Hematopoietic multipotent progenitor cell treated with erythropoietin and hydrocortisone succinate and interleukin-3 and kit ligand, for 8 days (in vitro differentiated cells): ENCODE measurements around the gene IRAK2.

Source experiments
- DNase-seq: peaks from one replicate; pipeline ENCODE4 v3.0.0-alpha.2; 2015

IRAK2 gene

GRCh38 chr3:10189557-10190354 is 25.0 kb downstream of the IRAK2 start:
- DNase-seq, result peak; percentile 84

DNA sequence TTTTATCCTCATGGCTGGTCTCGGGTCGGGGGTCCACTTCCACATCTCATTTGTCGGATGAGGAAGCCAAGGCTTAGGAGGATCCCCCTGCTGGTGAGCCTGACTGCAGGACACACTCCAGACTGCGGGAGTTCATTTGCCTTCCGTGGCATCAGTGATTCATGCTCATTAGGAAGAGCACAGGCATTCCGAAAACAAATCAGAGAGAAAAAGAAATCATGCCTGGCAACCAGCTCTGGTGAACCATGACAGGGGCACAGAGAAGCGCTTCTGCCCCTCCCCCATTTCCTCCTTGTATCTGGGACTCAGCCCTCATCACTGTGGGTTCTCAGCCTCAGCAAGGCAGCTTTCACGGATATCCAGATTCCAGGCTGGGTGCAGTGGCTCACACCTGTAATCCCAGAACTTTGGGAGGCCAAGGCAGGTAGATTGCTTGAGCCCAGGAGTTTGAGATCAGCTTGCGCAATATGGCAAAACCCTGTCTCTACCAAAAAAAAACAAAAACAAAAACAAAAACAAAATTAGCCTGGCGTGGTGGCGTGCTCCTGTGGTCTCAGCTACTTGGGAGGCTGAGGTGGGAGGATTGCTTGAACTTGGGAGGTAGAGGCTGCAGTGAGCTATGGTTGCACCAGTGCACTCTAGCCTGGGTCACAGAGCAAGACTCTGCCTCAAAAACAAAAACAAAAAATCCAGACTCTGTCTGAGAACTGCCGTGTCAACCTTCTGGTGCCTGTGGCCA is 28.4 kb downstream of the IRAK2 start:
- no peak for DNase-seq

DNA sequence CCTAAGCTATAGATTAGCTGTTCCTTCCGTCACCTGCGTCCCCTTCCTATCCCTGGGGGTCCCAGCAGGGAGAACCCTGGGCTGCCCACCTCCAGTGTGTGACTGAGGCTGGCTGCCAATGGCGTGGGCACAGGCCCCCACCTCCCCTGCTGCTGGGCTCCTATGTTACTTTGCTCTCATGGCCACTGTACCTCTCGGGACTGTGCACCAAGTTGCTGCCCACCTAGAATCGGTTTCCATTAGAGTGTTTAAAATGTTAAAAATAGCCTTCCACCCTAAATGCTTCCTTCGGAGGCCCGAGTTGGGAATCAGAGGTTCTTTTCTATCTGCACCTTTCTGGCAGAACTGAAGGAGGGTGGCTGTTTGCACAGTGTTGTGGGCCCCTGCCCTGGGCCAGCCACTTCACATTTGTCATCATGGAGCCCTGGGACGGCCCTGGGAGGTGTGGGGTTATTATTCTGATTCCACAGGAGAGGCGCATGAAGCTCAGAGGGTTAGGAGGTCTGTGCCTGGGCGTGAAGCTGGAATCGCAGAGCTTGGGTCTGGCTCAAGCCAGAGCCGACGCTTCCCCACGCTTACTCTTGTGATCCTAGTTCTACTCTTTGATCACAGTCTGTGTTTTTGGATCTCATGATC is 29.1 kb downstream of the IRAK2 start:
- DNase-seq, result no peak

GRCh38 chr3:10194328-10195071 is 29.8 kb downstream of the IRAK2 start:
- DNase-seq, result peak; percentile 86

DNA sequence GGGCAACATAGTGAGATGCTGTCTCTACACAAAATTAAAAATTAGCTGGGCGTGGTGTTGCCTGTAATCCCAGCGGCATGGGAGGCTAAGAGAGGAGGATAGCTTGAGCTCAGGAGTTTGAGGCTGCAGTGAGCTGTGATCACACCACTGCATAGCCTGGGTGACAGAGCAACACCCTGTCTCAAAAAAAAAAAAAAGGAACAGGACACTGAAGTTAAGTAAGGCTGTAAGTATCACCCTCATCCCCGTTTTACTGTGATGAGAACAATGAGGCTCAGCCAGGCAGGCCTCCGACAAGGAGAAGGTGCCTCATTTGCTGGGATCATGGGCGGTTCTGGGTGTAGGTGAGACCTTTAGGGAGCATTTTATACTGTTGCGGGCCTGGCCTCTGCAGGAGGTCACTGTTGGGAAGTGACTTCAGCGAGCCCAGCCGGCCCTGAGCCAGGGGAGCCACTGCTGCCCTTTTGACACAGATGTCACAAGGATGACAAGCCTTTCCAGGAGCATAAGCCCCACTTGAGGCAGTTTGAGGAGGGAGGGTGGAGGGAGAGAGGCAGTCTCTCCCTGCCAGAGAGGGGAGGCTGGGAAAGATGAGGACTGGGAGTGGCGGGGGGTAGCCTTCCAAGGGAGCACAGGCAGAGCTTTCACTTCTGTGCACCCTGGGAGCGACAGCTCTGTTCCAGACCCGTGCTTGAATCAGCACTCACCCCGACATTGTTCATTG is 30.8 kb downstream of the IRAK2 start:
- DNase-seq, result no peak

DNA sequence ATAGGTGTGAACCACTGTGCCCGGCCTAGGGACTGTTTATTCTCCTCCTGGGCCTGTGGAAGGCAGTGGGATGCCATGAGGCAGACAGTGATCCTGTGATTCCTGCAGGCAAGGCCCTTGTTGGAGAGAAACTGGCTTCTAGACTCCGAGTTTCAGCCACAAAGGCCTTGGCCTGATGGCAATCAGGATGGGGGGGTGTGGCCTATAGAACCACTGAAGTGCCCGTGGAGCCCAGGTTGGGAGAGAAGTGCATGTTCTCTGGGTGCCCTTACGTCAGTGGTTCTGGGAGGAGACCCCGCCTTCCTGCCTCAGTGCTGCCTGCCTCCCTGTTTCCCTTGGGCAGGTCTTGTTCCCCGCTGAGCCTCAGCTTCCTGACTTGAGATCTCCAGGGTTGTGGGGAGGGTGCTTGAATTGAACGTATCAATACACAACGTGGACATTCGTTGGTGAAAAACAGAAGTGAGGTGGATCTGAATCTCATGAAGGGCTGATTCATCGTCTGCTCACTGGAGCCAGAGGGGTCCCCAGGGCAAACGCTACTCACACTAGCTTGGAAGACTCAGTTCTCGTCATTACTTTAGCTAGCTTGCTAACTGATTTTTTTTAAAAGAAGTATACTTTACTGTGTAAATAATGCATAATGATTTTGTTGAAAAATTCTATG is 31.8 kb downstream of the IRAK2 start:
- DNase-seq, result peak; percentile 56

DNA sequence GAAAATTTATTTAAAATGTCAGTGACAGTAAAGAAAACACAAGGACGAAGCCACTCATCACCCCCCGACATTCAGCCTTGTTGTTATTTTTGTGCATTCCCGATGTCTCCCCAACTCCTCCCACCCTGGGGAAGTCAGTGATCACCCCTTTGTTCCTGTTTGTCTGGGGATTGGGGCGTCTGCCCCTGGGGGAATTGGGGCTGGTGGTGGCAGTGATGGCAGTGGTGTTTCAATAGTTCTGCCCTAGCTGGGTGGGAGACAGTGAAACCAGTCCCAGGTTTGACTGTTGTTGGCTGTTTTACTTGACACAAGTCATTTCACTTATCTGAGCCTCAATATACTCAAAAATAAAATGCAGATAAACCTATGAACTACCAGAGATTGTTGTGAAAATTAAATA is 33.5 kb downstream of the IRAK2 start:
- no peak for DNase-seq

GRCh38 chr3:10198761-10199649 is 34.3 kb downstream of the IRAK2 start:
- DNase-seq, result peak; percentile 78

- DNase-seq, result no peak
These were observed 40.2 kb downstream of the IRAK2 start for GRCh38 chr3:10204921-10205320.

GRCh38 chr3:10205451-10206165 is 40.9 kb downstream of the IRAK2 start:
- no peak for DNase-seq

DNA sequence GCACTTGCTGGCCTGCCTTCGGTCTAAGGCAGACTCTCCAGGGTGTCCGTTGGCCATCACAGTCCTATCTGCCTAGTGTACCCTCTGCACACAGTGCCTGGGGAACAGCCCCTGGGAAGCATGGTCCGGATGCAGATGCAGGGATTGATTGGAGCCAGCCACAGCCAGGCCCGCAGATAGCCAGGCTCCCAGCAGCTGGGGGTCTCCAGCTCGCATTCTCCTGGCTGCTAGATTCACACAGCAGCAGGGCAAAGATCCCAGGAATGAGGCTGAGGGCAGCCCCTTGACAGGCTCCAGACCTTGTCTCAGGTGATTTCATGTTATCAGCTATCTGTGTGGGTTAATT is 41.4 kb downstream of the IRAK2 start:
- DNase-seq, result no peak

DNA sequence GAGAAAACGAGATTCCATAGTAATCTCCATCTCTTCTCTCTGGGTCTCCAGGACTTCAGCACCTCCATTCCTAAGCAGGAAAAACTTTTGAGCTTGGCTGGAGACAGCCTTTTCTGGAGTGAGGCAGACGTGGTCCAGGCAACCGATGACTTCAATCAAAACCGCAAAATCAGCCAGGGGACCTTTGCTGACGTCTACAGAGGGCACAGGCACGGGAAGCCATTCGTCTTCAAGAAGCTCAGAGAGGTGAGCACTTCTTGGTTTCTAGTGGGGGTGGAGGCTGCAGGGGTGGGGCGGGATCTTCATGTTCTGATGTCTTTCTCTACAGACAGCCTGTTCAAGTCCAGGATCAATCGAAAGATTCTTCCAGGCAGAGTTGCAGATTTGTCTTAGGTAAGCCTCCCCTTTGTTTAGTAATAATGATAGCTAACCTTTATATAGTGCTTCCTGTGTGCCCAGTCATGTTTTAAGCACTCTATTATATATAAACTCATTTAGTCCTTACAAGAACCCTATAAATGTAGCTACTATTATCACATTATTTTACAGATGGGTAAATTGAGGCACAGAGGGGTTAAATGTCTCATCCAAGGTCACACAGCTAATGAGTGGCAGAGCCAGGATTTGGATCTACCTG is 48.6 kb downstream of the IRAK2 start:
- no peak for DNase-seq

DNA sequence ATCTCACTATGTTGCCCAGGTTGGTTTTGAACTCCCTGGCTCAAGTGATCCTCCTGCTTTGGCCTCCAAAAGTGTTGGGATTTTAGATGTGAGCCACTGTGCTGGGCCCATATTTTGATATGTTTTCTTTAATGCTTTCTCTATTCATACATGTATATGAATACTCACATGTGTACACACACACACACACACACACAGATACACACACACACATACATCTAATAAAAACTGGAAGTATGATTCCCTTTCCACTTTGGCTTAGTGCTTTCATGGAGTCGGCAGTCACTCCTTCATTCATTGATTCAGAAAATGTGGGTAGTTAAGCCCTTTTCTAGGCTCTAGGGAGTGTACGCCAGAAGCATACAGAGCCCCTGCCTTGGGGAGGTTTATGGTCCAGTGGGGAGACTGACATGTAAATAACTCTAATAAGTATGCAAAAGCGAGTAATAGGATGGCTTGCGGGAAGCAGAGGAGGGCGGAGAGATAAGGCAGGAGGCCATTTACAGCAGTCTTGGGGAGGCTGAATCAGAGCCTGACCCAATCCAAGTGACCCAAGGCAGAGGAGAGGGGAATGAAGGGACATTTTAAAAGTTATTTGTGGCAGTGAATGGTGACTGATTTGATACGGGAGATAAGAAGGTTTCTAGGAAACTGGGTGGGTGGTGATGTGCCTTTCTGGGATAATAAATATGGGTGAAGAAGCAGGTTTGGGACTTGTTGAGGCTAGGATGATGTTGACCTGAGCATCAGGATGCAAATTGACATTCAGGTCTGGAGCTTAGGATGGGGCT is 51.1 kb downstream of the IRAK2 start:
- DNase-seq, result no peak

DNA sequence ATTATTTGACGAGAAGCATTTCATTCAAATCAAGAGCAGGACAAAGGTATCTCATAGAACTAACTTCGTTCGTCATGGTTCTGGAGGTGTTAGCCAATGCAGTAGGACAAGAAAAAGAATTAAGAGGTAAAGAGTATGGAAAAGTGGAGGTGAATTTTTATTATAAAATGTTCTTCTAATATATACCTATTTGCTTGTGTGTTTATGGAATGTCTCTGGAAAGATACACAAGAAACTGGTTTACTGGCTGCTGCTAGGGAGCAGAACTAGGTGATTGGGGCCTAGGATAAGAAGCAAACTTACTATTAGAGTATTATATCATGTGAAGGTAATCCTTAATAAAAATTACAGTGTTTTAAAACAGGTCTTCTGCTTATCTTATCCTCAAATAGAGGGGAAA is 52.6 kb downstream of the IRAK2 start:
- no peak for DNase-seq

DNA sequence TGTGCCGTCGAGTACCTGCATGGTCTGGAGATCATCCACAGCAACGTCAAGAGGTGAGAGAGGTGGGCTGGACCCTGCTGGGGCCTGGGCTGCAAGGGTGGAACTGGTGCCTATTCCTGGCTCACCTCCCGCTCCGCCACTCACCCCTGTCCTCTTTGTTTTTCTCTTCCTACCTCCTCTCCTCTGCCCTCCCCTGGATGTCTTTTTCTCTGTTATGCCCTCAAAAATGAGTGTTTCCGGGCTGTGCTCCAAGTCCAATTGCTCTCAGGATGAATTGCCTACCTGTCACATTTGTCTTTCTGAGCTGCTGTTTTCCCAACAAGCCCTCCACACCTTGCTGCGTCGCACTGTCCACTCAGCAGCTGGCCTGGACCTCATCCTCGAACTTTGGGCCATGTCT is 55.0 kb downstream of the IRAK2 start:
- no peak for DNase-seq

DNA sequence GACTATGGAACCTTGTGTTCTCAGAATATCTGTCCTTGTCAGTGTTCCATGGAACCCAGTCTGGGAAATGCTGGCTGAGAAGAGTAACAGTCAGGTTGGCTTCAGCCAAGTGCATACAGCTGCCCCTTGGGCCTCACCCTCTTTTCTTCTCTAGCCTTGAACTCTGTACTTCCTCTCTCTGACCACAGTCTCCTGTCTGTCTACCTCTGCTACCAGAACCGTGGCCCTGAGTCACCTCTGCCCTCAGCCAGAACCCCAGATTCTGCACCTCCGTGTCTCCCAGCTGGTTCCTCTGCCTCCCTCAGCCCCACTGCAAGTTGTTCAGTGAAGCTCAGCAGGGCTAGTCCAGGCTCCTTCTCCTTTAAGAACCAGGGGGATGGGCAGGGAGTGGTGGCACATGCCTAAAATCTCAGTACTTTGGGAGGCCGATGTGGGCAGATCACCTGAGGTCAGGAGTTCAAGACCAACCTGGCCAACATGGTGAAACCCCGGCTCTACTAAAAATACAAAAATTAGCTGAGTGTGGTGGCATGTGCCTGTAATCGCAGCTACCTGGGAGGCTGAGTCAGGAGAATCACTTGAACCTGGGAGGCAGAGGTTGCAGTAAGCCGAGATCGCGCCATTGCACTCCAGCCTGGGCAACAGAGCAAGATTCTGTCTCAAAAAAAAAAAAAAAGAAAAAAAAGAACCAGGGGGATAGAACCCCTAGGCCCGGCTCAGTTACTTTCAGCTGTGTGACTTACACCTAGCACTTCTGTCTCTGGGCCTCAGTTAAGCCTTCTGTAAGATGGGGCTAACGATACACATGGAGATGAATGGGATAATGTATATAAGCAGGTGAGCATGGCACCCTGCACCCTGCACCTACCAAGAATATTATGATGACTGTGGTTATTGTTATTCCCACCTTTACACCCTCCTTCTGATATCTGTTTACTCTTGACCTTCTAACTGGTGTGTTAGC is 59.2 kb downstream of the IRAK2 start:
- no peak for DNase-seq

DNA sequence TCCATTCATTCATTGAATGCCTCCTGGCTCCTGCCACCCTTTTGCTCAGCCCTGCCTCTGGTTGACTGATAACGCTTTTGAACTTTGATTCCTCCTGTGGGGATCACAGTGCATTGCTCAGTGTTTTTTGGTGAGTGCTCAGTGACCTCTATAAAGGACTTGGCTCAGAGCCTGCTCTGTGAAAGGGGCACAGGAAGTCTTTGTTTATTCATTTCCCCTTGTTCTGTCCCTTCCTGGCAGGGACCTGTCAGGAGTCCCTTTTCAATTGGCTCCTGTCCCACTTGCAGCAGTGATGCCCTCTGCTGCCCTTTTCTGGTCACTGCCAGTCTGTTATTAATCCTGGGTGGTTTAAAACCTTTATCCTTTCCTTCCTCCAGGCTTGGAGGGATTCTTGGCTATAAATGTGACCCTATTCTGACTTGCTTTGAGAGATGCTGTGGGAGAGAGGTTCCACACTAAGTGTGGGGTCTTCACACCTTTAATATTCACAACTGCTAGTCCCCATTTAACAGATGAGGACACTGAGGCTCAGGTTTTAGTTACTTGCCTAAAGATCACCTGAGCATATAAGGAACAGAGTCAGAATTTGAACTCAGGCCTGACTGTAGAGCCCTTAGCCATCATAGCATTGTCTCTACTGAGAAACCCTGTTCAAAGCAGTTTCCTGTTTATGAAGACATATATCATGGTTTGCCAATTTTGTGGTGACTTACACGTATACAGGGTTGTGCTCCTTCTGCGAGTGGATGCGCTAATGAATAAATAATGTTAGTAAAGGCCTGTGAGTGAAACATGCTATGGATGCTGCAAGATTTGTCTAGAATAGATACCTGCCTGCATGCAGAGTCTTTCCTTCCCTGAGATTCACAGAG is 60.3 kb downstream of the IRAK2 start:
- DNase-seq, result peak; percentile 83
